GF-D8 (cell line): Measurements from ENCODE around the gene CORO2B.
"Not testable (repeated sequence)": the region's sequence is repeated elsewhere in the genome, so short reads cannot be mapped to it uniquely, and the experiment has no call there.

Experiments
- DNase-seq: peaks from one replicate; lab custom pipeline; 2025; lab: John Stamatoyannopoulos, UW

CORO2B gene

GRCh38 chr15:68730976-68731897, 152.4 kb downstream of the CORO2B start:
- DNase-seq, result no peak

- DNase-seq, result no peak
These were observed 153.7 kb downstream of the CORO2B start for GRCh38 chr15:68732451-68732850.

GRCh38 chr15:68733666-68734065, 154.9 kb downstream of the CORO2B start:
- no peak for DNase-seq

GRCh38 chr15:68734352-68734751, 155.6 kb downstream of the CORO2B start:
- DNase-seq, result no peak

- DNase-seq, result no peak
These were observed 156.1 kb downstream of the CORO2B start for GRCh38 chr15:68734881-68735280.

GRCh38 chr15:68735610-68736009, 156.8 kb downstream of the CORO2B start:
- DNase-seq, result no peak

- no peak for DNase-seq
These were observed 160.7 kb downstream of the CORO2B start for GRCh38 chr15:68739390-68740080.

GRCh38 chr15:68743256-68743655, 164.5 kb downstream of the CORO2B start:
- DNase-seq, result no peak

- no peak for DNase-seq
These were observed 170.6 kb downstream of the CORO2B start for GRCh38 chr15:68749365-68749764.

GRCh38 chr15:68749793-68750192, 171.0 kb downstream of the CORO2B start:
- no peak for DNase-seq

- DNase-seq, result no peak
These were observed 172.8 kb downstream of the CORO2B start for GRCh38 chr15:68751622-68752021.

GRCh38 chr15:68755731-68756130, 176.9 kb downstream of the CORO2B start:
- no peak for DNase-seq

GRCh38 chr15:68759982-68760579, 181.3 kb downstream of the CORO2B start:
- not testable (repeated sequence) for DNase-seq

- DNase-seq, result no peak
These were observed 184.3 kb downstream of the CORO2B start for GRCh38 chr15:68763063-68763462.

- no peak for DNase-seq
These were observed 185.3 kb downstream of the CORO2B start for GRCh38 chr15:68764090-68764489.

- DNase-seq, result no peak
These were observed 187.0 kb downstream of the CORO2B start for GRCh38 chr15:68765602-68766368.

- no peak for DNase-seq
These were observed 189.0 kb downstream of the CORO2B start for GRCh38 chr15:68767833-68768232.

GRCh38 chr15:68768321-68768720, 189.5 kb downstream of the CORO2B start:
- DNase-seq, result no peak

- DNase-seq, result no peak
These were observed 190.9 kb downstream of the CORO2B start for GRCh38 chr15:68769702-68770101.

- DNase-seq, result no peak
These were observed 191.4 kb downstream of the CORO2B start for GRCh38 chr15:68770216-68770615.

- DNase-seq, result no peak
These were observed 194.2 kb downstream of the CORO2B start for GRCh38 chr15:68773036-68773435.

GRCh38 chr15:68774120-68774519, 195.3 kb downstream of the CORO2B start:
- no peak for DNase-seq
